GM12878 (cell line): ENCODE measurements around the gene RCL1. TPM values are rescaled to one million over a fixed set of nuclear protein-coding genes. Genes with fewer than 3 reads are reported as not detected.
A peak's percentile ranks its signal among the peaks of the same experiment; 100 is the strongest.

ENCODE experiments used
- ATAC-seq: fragments of 200-7000 bp; cut with Tn5 transposase; 3 replicates; pipeline ENCODE4 v1.9.1; 2020; ENCODE audit warnings: mild to moderate bottlenecking, moderate library complexity
- BruUV-seq: library from RNA; stranded (reverse); fragments of 400-500 nt; replicated peaks from 2 replicates; lab custom pipeline; 2021; lab: Mats Ljungman, UMichigan
- CTCF ChIA-PET: fragments of 300-600 bp; sonication (Branson Sonifier 250); formaldehyde crosslinking; extraction: SDS; loops from one replicate; lab custom pipeline; 2021; ENCODE audit warnings: inconsistent platforms; lab: Yijun Ruan, JAX
- POLR2A ChIA-PET: fragments of 350-600 bp; formaldehyde crosslinking; extraction: SDS; loops from one replicate; lab custom pipeline; 2021; ENCODE audit warnings: inconsistent platforms; lab: Charles Lee
- RAD21 ChIA-PET: fragments of 300-600 bp; sonication (Branson Sonifier 250); formaldehyde crosslinking; loops from one replicate; lab custom pipeline; 2023; ENCODE audit warnings: antibody characterized with exemption; ENCODE audit not compliant: unreplicated experiment; lab: Charles Lee
- SMC1A ChIA-PET: fragments of 300-600 bp; sonication (Branson Sonifier 250); formaldehyde crosslinking; loops from one replicate; lab custom pipeline; 2023; ENCODE audit not compliant: unreplicated experiment, uncharacterized antibody; lab: Charles Lee
- DNase-seq: peaks from one replicate; pipeline ENCODE4 v3.0.0-alpha.2; 2011; ENCODE audit warnings: low read depth, low spot score
- FAIRE-seq: peaks from 3 replicates; lab custom pipeline; 2011; peaks lifted over from hg19 to GRCh38; lab: Jason Lieb, UNC
- H2AFZ ChIP-seq: 2 replicates; pipeline ENCODE4 v1.6.0; 2011; ENCODE audit warnings: low read depth, low read length, control low read depth; ENCODE audit not compliant: control insufficient read depth
- H3K27ac ChIP-seq: 2 replicates; pipeline ENCODE4 v1.5.1; 2011; ENCODE audit warnings: control low read depth; ENCODE audit not compliant: control insufficient read depth, insufficient read depth
- H3K27me3 ChIP-seq, 2 experiments: replicated peaks in 1 of 2; 2 replicates each; pipeline versions ENCODE4 v1.6.0 to v1.6.1; 2011; ENCODE audit warnings: low read length in 1 of 2; ENCODE audit not compliant: control insufficient read depth in 2 of 2, insufficient read depth in 2 of 2
- H3K36me3 ChIP-seq, 2 experiments: 2 replicates each; pipeline ENCODE4 v1.5.1; 2011; ENCODE audit warnings: low read length in 1 of 2; ENCODE audit not compliant: control insufficient read depth in 2 of 2, insufficient read depth in 2 of 2
- H3K4me1 ChIP-seq: 2 replicates; pipeline ENCODE4 v1.6.1; 2011; ENCODE audit warnings: mild to moderate bottlenecking, low read length, moderate library complexity, mixed read lengths; ENCODE audit not compliant: control insufficient read depth, insufficient read depth
- H3K4me2 ChIP-seq: 2 replicates; pipeline ENCODE4 v1.6.0; 2011; ENCODE audit warnings: control low read depth; ENCODE audit not compliant: control insufficient read depth, insufficient read depth
- H3K4me3 ChIP-seq: fragments of 200-600 bp; sonication (generic); 2 replicates; pipeline ENCODE4 v1.5.1; 2016
- H3K79me2 ChIP-seq: 2 replicates; pipeline ENCODE4 v1.6.0; 2011; ENCODE audit warnings: low read length; ENCODE audit not compliant: control insufficient read depth, insufficient read depth
- H3K9ac ChIP-seq: 2 replicates; pipeline ENCODE4 v1.8.0; 2011; ENCODE audit warnings: low read length, control low read depth, mixed read lengths; ENCODE audit not compliant: control insufficient read depth, insufficient read depth
- H3K9me3 ChIP-seq: replicated peaks from 3 replicates; pipeline ENCODE4 v1.5.1; 2011; ENCODE audit warnings: mild to moderate bottlenecking, low read length; ENCODE audit not compliant: control insufficient read depth, insufficient read depth
- H4K20me1 ChIP-seq: 2 replicates; pipeline ENCODE4 v1.6.0; 2011; ENCODE audit not compliant: control insufficient read depth, insufficient read depth
- ASH2L ChIP-seq: fragments of 300-600, 200-600 bp; sonication (generic); IDR thresholded peaks from 2 replicates; pipeline ENCODE4 v1.6.1; 2017; ENCODE audit warnings: low read depth, mild to moderate bottlenecking, borderline replicate concordance
- ATF7 ChIP-seq: fragments of 450-650 bp; IDR thresholded peaks from 2 replicates; pipeline ENCODE4 v1.6.1; 2016; ENCODE audit warnings: low read depth, mild to moderate bottlenecking
- BACH1 ChIP-seq: fragments of 450-650 bp; IDR thresholded peaks from 2 replicates; pipeline ENCODE4 v1.6.1; 2017; ENCODE audit warnings: mild to moderate bottlenecking, borderline replicate concordance
- BCL11A ChIP-seq: IDR thresholded peaks from 2 replicates; pipeline ENCODE4 v1.6.1; 2011; ENCODE audit warnings: low read depth, low read length
- CHD4 ChIP-seq: fragments of 200-600 bp; sonication (generic); IDR thresholded peaks from 2 replicates; pipeline ENCODE4 v1.6.1; 2016; ENCODE audit warnings: mild to moderate bottlenecking
- DPF2 ChIP-seq: fragments of 450-650 bp; IDR thresholded peaks from 2 replicates; pipeline ENCODE4 v1.6.1; 2017; ENCODE audit warnings: mild to moderate bottlenecking
- NFXL1 ChIP-seq: fragments of 450-650 bp; IDR thresholded peaks from 2 replicates; pipeline ENCODE4 v1.6.1; 2017; ENCODE audit warnings: antibody characterized with exemption, mild to moderate bottlenecking, borderline replicate concordance
- TARDBP ChIP-seq: IDR thresholded peaks from 2 replicates; pipeline ENCODE4 v1.6.1; 2016; ENCODE audit warnings: borderline replicate concordance
- TCF7 ChIP-seq: IDR thresholded peaks from 2 replicates; pipeline ENCODE4 v1.6.1; 2014; ENCODE audit warnings: antibody characterized with exemption, borderline replicate concordance
- ZNF24 ChIP-seq: fragments of 450-650 bp; IDR thresholded peaks from 2 replicates; pipeline ENCODE4 v1.6.1; 2017; ENCODE audit warnings: antibody characterized with exemption, mild to moderate bottlenecking
- WGBS: methylation state at CpG from one replicate; pipeline ENCODE4 v1.1.6; 2016; ENCODE audit warnings: low lambda C conversion rate; ENCODE audit not compliant: insufficient replicate concordance, insufficient coverage; ENCODE audit errors: missing lambda C conversion rate; 5-methylcytosine and 5-hydroxymethylcytosine counted together
- in situ Hi-C: fragments of 300-500 bp; cut with MboI; formaldehyde crosslinking; loops from 9 replicates; pipeline ENCODE4 v1.14.3; 2018; ENCODE audit warnings: mixed read lengths
- intact Hi-C: fragments of 100-400 bp; cut with micrococcal nuclease; formaldehyde crosslinking; loops from one replicate; pipeline ENCODE4 v1.14.2; 2022; ENCODE audit not compliant: unreplicated experiment
- polyA plus RNA-seq, 11 experiments: library from polyadenylated mRNA; depleted of rRNA in 4 of 11; unstranded in 6 of 11; stranded (reverse) in 5 of 11; fragments of >200 nt; fragmentation: Nextera tagmentation in 4 of 11; fragmentation: Illumina TruSeq in 1 of 11; extraction: Ambion mirVana in 4 of 11; extraction: Trizol in 1 of 11; gene quantifications; 1 replicate in 1 of 11; 2 replicates in 10 of 11; pipeline versions ENCODE4 v1.2.1 to v1.2.3, GENCODE V29; 2011 to 2016; ENCODE audit warnings: inconsistent platforms in 2 of 11, missing spikeins in 2 of 11, low read depth in 1 of 11
- total RNA-seq, 4 experiments: library from RNA; depleted of rRNA in 3 of 4; stranded (reverse); fragments of >200 nt in 3 of 4; fragmentation: Illumina TruSeq in 1 of 4; extraction: Trizol in 1 of 4; gene quantifications; 2 replicates each; pipeline versions ENCODE4 v1.2.1 to v1.2.3, GENCODE V29; 2013 to 2021
- TF ChIP-seq, protein P1 (sequence below): IDR thresholded peaks from 2 replicates; pipeline ENCODE4 v1.6.1; 2012; ENCODE audit warnings: low read length, inconsistent platforms

The RCL1 gene
- total and polyA plus RNA-seq, 10 of the 15 experiments (the other 5 are each of a cell fraction or from before 2014, with no cell fraction given), result 21.1 to 46.8 (median 30.5) TPM

- DNase-seq (no peak), FAIRE-seq (no peak), ATAC-seq (no peak)
- peaks cover 13 to 38% of the 10 kb centered on the region in 2 experiments for H3K36me3 ChIP-seq
- H3K4me2 ChIP-seq, result no peak overlapping the region
- POLR2A ChIA-PET, result interaction anchor here (0.6 to 0.7 kb wide), 2 partner anchors 13 to 43 kb away, joined by 3 to 4 read pairs; no protein-coding TSS in a partner anchor
- H3K4me1 ChIP-seq, result peaks cover 5% of the 10 kb centered on the region
- H4K20me1 ChIP-seq, result no peaks in the 10 kb centered on the region
- H3K9me3 ChIP-seq, result no peaks in the 10 kb centered on the region
- no peaks in the 10 kb centered on the region for H3K27me3 ChIP-seq
- H2AFZ ChIP-seq, result no peak overlapping the region
- no peak overlapping the region for H3K4me3 ChIP-seq
- in situ Hi-C loops, result no loop called here
- no peak overlapping the region for H3K9ac ChIP-seq
- intact Hi-C loops, result no loop called here
- RAD21 ChIA-PET, result interaction anchor here (0.5 to 2.1 kb wide), 7 partner anchors 13 to 856 kb away, joined by 3 to 6 read pairs (median 3); no protein-coding TSS in a partner anchor
- CTCF ChIA-PET, result interaction anchor here (0.6 to 2.4 kb wide), 11 partner anchors 12 to 484 kb away, joined by 3 to 11 read pairs (median 4); no protein-coding TSS in a partner anchor
- TF ChIP-seq BCL11A, result no peak
- no peak for TF ChIP-seq DPF2
- no peak for TF ChIP-seq CHD4
- no peak for TF ChIP-seq BACH1
- no peak for TF ChIP-seq ATF7
- no peak for TF ChIP-seq TARDBP
- no peak for TF ChIP-seq NFXL1
- TF ChIP-seq ASH2L, result no peak
- TF ChIP-seq, protein P1, sequence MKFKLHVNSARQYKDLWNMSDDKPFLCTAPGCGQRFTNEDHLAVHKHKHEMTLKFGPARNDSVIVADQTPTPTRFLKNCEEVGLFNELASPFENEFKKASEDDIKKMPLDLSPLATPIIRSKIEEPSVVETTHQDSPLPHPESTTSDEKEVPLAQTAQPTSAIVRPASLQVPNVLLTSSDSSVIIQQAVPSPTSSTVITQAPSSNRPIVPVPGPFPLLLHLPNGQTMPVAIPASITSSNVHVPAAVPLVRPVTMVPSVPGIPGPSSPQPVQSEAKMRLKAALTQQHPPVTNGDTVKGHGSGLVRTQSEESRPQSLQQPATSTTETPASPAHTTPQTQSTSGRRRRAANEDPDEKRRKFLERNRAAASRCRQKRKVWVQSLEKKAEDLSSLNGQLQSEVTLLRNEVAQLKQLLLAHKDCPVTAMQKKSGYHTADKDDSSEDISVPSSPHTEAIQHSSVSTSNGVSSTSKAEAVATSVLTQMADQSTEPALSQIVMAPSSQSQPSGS, result no peak
- TF ChIP-seq TCF7, result no peak
- TF ChIP-seq ZNF24, result no peak
- SMC1A ChIA-PET, result interaction anchor here (0.6 to 2.6 kb wide), 12 partner anchors 11 to 1666 kb away, joined by 3 to 12 read pairs (median 4); no protein-coding TSS in a partner anchor
- H3K27ac ChIP-seq, result no peak overlapping the region
- no peaks in the 10 kb centered on the region for H3K79me2 ChIP-seq
- BruUV-seq, result TSS peak; percentile 65
- WGBS, result 98% methylated on average over 9 of the region's 9 CpGs
Observed at GRCh38 chr9:4850603-4851310, 58.0 kb downstream of the RCL1 start.
